GM18867 (cell line): Measurements from ENCODE around the gene BCL3.
A peak's percentile ranks its signal among the peaks of the same experiment; 100 is the strongest.
"Not testable (repeated sequence)": the region's sequence is repeated elsewhere in the genome, so short reads cannot be mapped to it uniquely, and the experiment has no call there.

Experiments
- ATAC-seq: cut with Tn5 transposase; IDR thresholded peaks from one replicate; pipeline ENCODE4 v1.9.1; 2021; ENCODE audit warnings: mild to moderate bottlenecking, moderate library complexity; ENCODE audit not compliant: unreplicated experiment

The BCL3 gene

GRCh38 chr19:44720945-44721344 lies 27.6 kb upstream of the BCL3 start:
- no peak for ATAC-seq

- ATAC-seq = not testable (repeated sequence)
These were observed 27.1 kb upstream of the BCL3 start for GRCh38 chr19:44721369-44721768.

DNA sequence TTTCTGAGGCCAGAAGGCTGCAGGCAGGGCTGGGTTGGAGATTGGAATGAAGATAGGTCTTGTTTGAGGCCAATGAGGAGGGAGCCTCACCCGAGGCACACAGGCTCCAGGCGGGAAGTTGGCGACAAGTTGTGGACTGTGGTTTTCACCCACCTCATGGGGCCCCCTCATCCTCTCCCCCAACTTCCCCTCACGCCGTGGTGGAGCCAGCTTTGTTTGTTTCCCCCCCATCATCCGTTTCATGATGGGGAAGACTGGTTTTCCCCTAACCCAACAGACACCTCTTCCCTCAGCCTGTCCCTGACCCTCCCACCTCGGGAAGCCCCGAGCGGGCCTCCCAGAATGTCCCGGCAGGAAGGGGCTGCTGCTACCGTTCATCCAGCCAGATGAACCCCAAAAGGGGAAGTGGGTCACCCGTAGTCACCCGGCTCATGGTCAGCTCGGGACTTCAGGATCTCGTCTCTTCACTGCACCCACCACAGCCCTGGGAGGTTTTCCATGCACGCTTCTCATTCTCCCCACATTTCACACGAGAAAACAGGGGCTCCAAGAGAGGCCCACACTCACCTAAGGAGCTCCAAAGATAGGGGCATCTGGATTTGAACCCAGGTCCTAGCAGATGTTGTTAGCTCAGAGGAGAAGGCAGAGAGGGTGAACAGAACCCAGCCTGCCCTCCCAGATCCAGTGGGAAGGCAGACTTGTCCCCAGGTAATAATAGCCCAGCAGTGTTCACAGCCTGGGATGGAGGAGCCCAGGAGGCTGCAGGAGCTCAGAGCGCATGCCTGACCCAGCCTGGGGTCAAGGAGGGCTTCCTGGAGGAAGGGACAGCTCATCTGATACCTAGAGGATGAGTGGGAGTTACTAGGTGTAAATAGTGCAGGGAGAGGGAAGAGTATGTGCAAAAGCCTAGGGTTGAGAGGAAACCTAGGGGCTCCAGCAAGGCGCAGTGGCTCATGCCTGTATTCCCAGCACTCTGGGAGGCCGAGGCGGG lies 26.1 kb upstream of the BCL3 start:
- ATAC-seq = no peak

GRCh38 chr19:44723299-44723951 lies 25.1 kb upstream of the BCL3 start:
- ATAC-seq = peak; percentile 31

- peak; percentile 62 for ATAC-seq
These were observed 24.6 kb upstream of the BCL3 start for GRCh38 chr19:44723952-44724319.

GRCh38 chr19:44725251-44725650 lies 23.3 kb upstream of the BCL3 start:
- ATAC-seq = no peak

GRCh38 chr19:44725684-44726083 lies 22.8 kb upstream of the BCL3 start:
- ATAC-seq = no peak

- ATAC-seq = no peak
These were observed 22.0 kb upstream of the BCL3 start for GRCh38 chr19:44726465-44726864.

GRCh38 chr19:44728178-44728577 lies 20.3 kb upstream of the BCL3 start:
- ATAC-seq = no peak

GRCh38 chr19:44729516-44730033 lies 18.9 kb upstream of the BCL3 start:
- ATAC-seq = no peak

- ATAC-seq = no peak
These were observed 17.4 kb upstream of the BCL3 start for GRCh38 chr19:44731081-44731480.

GRCh38 chr19:44731622-44732021 lies 16.9 kb upstream of the BCL3 start:
- ATAC-seq = no peak

DNA sequence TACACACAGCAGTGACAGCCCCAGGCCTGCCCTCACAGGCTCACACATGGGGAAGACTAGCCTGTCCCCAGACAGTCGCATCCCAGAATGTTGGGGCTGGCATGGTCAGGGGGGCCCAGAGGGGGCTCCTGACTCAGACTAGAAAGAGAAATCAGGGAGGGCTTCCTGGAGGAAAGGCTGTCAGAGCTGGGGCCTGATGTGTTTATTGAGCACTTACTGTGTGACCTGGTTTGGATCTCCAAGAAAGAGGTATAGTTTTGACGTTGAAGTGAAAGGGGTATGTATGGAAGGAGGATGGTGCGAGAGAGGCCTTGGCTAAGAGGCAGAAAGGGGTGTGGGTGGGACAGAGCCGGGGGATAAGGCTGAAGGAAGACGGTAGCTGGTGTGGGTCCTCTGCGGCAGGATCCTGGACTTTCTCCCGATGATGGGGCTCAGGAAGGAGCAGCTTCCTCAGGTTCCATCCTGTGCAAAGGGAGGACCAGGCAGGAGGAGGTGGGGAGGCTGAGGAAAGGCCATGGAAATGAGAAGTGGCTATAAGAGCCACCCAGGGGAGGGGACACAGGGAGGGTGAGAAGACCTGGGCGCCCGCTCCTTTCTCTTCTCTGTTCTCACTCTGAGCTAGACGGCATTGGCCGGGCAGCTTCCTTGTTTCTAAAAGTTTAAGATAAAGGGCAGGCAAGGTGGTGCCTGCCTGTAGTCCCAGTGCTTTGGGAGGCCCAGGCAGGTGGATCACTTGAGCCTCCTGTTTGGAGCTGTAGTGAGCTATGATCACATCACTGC lies 16.1 kb upstream of the BCL3 start:
- no peak for ATAC-seq

GRCh38 chr19:44734357-44734756 lies 14.2 kb upstream of the BCL3 start:
- no peak for ATAC-seq

DNA sequence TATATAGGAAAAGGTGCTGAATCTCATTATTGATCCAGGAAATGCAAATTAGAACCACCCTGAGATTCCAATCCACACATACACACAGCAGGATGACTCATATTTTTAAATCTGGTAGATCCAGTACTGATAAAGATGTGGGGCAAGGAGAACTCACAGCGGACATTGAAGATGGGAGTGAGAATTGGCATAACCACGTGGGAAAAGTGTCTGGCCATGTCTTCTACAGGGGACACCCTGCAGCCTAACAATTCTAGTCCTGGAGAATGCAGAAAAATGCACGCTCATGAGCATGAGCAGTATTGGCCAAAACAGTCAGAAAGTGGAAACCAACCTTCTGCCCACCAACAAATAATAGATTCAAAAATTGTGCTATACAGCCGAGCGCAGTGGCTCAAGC lies 13.5 kb upstream of the BCL3 start:
- no peak for ATAC-seq

DNA sequence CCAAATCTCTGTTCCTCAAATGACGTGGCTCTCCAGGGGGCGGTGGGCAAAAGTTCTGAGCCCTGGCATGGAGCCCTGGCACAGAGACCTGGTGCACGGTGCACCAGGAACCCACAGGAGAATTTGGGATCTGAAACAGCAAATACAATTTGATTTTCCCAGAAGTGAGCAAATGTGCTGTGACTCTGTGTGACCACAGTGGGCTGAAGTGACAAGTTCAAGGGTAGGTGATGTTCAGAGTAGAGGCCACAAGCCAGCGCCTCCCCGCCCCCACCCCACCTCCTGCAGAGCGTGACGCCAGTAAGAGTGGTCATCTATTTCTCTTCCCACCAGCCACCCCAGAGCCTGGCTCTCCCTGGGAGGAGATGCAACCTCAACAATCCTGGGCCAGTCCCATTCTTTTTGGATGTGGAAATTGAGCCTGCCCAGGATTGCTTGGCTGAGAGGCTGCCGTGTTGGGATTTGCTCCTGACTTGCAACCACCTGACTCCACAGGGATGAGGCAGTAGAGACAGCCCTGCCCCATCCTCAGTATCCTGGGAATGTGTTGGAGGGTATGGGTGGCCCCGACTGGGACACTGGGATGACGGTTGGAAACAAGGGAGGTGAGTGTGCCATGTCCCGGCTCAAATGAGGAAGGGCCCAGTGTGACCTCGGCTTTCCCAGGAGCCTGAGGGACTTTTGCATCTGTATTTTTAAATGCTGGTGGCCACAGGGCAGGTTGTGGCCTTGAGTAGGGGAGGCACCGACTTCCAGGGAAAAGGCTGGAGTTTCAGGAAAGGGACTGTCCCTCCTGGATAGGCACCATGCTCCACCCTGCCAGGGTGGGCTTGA lies 11.1 kb upstream of the BCL3 start:
- ATAC-seq = no peak

DNA sequence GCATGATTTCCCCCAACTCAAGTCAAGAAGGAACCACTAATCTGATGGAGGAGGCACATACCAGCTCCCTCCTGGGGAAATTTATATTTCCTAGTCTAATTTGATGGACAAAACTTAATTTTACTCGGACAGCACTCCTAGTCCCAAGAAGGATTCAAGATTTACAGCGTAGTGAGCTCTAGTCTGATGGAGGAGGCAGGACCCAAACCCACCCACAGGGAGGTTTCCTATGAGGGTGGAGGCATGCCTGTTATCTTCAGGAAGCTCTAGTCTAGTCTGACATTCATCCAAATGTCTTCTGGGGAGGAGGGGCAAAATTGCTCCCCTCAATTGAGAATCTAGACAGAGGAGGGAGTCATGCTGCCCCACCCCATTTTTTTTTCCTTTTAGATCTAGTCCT lies 10.4 kb upstream of the BCL3 start:
- ATAC-seq = no peak

DNA sequence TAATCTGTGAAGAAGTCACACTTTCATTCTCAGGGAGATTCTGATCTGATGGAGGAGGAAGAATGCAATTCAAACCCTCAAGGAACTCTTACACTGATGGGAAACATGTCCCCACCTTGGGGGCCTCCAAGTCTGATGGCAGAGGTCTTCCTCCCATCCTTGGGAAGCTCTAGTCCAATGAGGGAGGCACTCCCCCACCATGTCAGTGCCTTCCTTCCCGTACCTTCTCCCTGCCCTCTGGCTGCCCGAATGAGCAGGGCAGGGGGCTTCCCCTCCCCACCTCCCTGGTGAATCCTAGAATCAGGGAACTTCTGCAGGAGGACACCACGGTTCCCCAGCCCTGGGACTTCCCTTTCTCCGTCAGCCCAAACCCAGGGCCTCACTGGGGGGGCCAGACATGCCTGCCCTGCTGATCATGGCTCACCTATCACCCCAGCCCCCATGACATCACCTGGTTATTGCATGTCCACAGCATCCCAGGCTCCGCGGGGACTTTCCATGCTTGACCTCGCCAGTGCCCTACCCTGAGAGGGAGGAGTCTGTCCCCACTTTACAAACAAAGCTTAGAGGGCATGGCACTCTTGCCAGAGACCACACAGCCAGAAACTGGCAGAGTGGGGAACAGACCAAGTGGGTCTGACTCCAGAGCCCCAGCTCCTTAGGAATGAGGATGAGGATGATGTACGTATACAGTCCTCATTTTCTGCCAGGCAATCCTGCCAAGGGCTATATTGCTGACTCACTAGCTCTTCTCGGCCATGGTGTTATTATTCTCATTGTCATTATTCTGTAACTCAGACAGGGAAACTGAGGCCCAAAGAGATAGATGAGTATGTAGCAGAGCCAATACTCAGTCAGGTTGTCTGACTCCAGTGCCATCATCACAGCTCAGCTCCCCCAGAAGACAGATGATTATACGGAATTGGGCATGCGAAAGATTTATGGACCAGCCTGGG lies 9.6 kb upstream of the BCL3 start:
- ATAC-seq = no peak

GRCh38 chr19:44740351-44740824 lies 8.1 kb upstream of the BCL3 start:
- ATAC-seq = no peak
